Measurements from ENCODE around the gene ARL4C. TPM values are rescaled to one million over a fixed set of nuclear protein-coding genes. Genes with fewer than 3 reads are reported as not detected.
"Not testable (repeated sequence)": the region's sequence is repeated elsewhere in the genome, so short reads cannot be mapped to it uniquely, and the experiment has no call there.

Gene ARL4C
- total RNA-seq, 3 donors from 2014 or later: 10.4 to 24.2 (median 23.7) TPM

DNA sequence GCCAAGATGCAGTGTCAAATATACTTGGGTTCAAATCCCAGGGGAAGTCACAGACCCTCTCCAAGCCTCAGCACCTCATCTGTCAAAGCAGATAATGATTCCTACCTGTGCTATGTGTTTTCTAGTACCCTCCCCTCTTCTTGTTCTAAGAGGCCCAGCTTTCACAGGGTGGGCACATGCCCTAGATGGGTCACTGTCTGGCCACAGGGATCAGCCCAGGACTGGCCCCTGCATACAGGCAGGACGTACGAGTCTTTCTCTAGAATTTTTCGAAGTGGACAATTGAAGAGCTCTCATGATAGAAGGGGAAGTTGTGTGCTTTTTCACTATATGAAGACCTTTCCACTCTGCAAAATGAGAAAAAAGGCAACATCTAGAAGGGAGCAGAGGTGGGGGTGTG, 22.2 kb downstream of the ARL4C start:
- H3K27me3 Mint-ChIP-seq (ENCODE audit: low read depth): no peaks in the 10 kb centered on the region
- H3K9me3 Mint-ChIP-seq: no peaks in the 10 kb centered on the region
- DNase-seq (no peak), ATAC-seq (no peak)
- H3K4me1 Mint-ChIP-seq (ENCODE audit: low read depth): peaks cover 46% of the 10 kb centered on the region
- no peak overlapping the region for H3K4me3 Mint-ChIP-seq
- peaks cover 2% of the 10 kb centered on the region for H3K36me3 Mint-ChIP-seq (ENCODE audit: insufficient read depth)

DNA sequence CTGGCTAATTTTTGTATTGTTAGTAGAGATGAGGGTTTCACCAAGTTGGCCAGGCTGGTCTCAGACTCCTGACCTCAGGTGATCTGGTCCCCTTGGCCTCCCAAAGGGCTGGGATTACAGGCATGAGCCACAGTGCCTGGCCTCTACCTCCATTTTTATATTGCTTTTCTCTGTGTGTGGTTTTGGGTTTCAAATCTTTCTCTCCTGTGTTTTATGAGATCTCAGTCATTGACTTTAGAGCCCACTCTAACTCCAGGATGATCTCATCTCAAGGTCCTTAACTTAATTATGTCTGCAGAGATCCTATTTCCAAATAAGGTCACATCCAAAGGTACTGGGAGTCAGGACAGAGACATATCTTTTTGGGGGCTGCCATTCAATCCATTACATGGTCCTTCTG, 24.7 kb downstream of the ARL4C start:
- Mint-ChIP-seq H3K4me3 (no peak overlapping the region), H3K9me3 (no peaks in the 10 kb centered on the region), H3K4me1 (ENCODE audit: low read depth) (peaks cover 42% of the 10 kb centered on the region), H3K36me3 (ENCODE audit: insufficient read depth) (no peaks in the 10 kb centered on the region), H3K27me3 (ENCODE audit: low read depth) (no peaks in the 10 kb centered on the region)
- ATAC-seq (no peak), DNase-seq (no peak)

DNA sequence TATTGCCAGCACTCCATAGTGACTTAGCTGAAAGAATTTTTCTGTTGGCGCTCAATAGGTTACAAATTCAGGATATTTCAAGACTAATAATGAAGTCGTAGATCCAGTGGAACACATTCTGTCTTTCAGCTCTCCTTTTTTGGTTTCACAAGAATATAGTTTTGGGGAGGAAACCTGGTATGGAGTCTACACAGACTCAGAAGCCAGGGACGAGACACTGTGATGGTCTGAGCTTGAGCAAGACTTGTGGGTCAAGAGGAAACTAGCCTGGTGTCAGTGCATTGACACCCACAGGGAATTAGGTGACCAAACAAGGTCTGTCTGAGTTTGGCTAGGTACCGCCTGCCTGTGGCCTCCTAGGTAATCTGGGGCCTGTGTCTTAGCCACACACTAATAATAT, 26.9 kb downstream of the ARL4C start:
- no peak overlapping the region for H3K4me3 Mint-ChIP-seq
- no peaks in the 10 kb centered on the region for H3K36me3 Mint-ChIP-seq (ENCODE audit: insufficient read depth)
- DNase-seq (no peak), ATAC-seq (no peak)
- no peaks in the 10 kb centered on the region for H3K27me3 Mint-ChIP-seq (ENCODE audit: low read depth)
- peaks cover 46% of the 10 kb centered on the region for H3K4me1 Mint-ChIP-seq (ENCODE audit: low read depth)
- H3K9me3 Mint-ChIP-seq: no peaks in the 10 kb centered on the region

DNA sequence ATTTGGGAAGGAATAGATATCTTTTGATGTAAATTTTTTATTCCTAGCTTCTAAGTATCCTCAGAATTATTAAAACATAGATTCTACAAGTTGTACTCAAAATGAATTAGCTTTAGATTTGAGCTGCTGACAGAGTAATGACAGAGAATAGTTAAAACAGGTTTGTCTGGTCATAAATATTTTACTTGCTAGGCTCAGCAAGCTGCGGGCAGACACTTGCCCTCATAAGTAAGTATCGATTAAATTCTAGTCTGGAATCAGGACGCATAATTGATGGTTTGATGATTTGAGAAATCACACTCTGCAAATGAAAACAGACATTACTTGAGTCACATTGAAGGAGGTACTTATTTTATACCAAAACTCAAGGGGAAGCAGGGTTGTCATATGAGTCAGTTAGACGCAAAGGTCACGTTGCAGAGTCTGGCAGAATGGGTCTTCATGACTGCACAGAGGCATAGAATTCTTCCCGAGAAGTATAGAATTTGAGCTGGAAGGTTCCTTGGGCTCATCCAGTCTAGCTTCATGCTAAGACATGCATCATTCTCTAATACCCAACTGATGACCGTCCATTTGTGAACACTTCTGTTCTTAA, 27.5 kb downstream of the ARL4C start:
- H3K9me3 Mint-ChIP-seq: no peaks in the 10 kb centered on the region
- no peaks in the 10 kb centered on the region for H3K36me3 Mint-ChIP-seq (ENCODE audit: insufficient read depth)
- H3K4me1 Mint-ChIP-seq (ENCODE audit: low read depth): peaks cover 46% of the 10 kb centered on the region
- peak; percentile 89 to 93 for ATAC-seq
- H3K4me3 Mint-ChIP-seq: no peak overlapping the region
- no peaks in the 10 kb centered on the region for H3K27me3 Mint-ChIP-seq (ENCODE audit: low read depth)
- DNase-seq: no peak

DNA sequence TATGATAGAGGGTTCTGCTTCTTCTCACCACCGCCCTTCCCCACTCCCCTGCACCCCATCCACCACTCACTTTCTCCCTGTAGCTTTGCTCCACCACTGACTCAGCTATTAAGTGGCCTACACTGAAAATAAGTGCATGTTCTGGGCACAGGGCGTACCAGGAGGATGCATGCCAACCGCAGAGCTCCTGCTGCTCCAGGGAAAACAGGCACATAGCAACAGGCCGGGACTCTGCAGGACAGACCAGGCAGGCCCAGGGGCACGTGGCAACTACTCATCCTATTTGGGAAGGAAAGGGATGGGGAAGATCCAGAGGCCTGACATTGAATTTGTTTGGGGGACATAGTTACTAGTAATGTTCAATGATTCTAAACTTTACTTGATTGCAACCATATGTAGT, 28.4 kb downstream of the ARL4C start:
- H3K27me3 Mint-ChIP-seq (ENCODE audit: low read depth): no peaks in the 10 kb centered on the region
- no peak overlapping the region for H3K4me3 Mint-ChIP-seq
- H3K4me1 Mint-ChIP-seq (ENCODE audit: low read depth): peaks cover 49% of the 10 kb centered on the region
- no peak for DNase-seq
- no peaks in the 10 kb centered on the region for H3K9me3 Mint-ChIP-seq
- H3K36me3 Mint-ChIP-seq (ENCODE audit: insufficient read depth): no peaks in the 10 kb centered on the region
- ATAC-seq: no peak

DNA sequence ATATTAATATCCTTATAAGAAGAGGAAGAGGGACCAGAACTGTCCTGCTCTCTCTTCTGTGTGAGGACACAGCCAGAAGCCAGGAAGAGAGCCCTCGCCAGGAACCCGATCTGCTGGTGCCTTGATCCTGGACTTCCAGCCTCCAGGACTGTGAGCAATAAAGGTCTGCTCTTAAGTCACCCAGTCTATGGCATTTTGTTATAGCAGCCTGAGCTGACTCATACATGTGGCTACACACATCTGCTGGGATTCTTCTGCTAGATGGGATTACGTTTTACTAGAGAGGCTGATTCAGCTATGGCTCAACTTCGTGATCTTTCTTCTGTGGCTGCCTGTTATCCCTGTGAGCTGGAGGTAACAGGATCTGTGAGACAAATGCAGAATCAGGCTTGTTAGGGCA, 29.6 kb downstream of the ARL4C start:
- Mint-ChIP-seq H3K4me3 (no peak overlapping the region), H3K36me3 (ENCODE audit: insufficient read depth) (no peaks in the 10 kb centered on the region), H3K4me1 (ENCODE audit: low read depth) (peaks cover 60% of the 10 kb centered on the region), H3K27me3 (ENCODE audit: low read depth) (no peaks in the 10 kb centered on the region), H3K9me3 (no peaks in the 10 kb centered on the region)
- no peak for DNase-seq
- ATAC-seq: no peak

DNA sequence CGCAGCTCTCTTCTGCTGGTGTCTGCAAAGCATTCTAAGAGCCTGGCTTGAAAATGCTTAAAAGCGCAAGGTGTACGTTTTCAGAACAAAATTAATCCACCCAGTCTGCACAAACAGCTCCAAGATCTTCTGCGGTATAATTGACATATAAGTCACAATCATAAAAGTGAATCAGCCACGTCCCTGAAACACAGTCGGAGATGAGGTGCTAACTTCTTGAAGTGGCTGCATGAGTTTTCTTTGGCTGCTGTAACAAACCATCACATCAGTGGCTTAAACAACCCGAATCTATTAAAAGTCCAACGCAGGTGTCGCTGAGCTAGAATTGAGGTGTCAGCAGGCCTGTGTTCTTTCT, 32.6 kb downstream of the ARL4C start:
- Mint-ChIP-seq H3K4me3 (peak overlapping the region; percentile 51), H3K36me3 (ENCODE audit: insufficient read depth) (no peaks in the 10 kb centered on the region), H3K9me3 (no peaks in the 10 kb centered on the region), H3K4me1 (ENCODE audit: low read depth) (peaks cover 77% of the 10 kb centered on the region), H3K27me3 (ENCODE audit: low read depth) (no peaks in the 10 kb centered on the region)
- DNase-seq (no peak), ATAC-seq (peak; percentile 78 to 81)

DNA sequence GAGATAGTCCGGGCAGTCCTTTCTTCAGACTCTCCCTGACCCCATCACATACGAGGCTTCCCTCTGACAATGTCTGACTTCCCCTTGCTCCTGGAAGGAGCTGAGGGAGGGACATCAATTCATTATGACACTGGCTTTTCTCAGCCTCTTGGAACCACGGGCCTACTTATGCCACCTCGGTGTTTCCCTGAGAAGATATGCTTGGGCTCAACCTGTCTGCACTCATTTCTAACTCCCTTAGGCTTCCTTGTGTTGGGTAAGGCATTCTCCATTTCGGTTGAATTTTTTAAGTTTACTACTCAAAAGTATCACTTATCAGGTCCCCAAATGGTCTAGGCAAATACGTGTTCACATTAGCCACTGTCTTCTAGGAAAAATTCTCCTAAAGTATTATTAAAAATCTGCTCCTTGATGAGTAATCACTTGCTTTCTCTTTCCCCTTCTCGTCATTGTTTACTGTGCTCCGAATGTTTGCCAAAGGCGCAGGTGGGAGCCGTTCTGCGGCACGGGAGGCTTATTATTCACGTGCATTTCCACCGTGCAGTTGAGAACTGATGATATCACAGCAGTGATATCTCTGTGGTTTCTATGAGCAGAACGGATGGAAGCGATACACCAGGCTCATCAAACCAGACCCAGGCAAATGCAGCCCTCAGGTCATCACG, 33.1 kb downstream of the ARL4C start:
- Mint-ChIP-seq H3K4me1 (ENCODE audit: low read depth) (peaks cover 78% of the 10 kb centered on the region), H3K4me3 (peak overlapping the region; percentile 51), H3K9me3 (no peaks in the 10 kb centered on the region), H3K36me3 (ENCODE audit: insufficient read depth) (no peaks in the 10 kb centered on the region), H3K27me3 (ENCODE audit: low read depth) (no peaks in the 10 kb centered on the region)
- peak; percentile 69 for DNase-seq
- peak; percentile 87 for ATAC-seq

DNA sequence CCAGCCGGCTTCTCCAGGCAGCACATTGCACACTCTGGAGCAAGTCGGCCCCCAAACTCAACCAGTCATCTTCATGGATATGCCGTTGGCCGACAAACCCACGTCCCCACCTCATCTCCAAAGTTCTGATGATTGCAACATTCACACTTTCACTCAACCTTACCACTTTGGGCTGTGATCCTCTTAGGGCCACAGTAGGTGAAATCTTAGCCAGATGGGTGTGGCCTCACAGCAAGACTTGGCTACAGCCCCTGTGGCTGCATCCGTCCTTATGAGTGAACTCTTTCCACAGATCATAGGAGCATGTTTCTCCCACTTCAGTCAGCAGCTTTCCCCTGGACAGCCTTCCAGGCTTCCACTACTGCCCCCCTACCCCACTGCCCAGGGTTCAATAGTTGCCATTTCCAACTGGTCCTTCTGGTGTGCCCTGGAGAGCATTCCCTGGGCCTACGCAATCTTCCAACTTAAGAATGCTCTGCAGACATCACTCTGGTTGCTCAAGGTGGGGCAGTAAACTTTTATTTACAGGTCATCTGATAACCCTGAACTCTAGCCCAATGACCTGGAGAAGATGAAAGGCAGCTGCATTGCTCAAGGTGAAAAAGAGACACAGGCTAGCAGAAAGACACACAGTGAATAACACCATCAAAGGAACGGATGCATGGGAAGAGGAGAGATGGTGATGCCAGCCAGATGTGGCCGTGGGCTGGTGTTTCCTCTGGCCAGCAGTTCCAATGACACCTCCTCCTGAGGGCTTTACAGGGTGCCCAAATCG, 34.5 kb downstream of the ARL4C start:
- no peaks in the 10 kb centered on the region for H3K36me3 Mint-ChIP-seq (ENCODE audit: insufficient read depth)
- no peak for DNase-seq
- H3K4me3 Mint-ChIP-seq: peak overlapping the region; percentile 40
- H3K27me3 Mint-ChIP-seq (ENCODE audit: low read depth): no peaks in the 10 kb centered on the region
- peaks cover 77% of the 10 kb centered on the region for H3K4me1 Mint-ChIP-seq (ENCODE audit: low read depth)
- H3K9me3 Mint-ChIP-seq: peaks cover 9% of the 10 kb centered on the region
- no peak for ATAC-seq

DNA sequence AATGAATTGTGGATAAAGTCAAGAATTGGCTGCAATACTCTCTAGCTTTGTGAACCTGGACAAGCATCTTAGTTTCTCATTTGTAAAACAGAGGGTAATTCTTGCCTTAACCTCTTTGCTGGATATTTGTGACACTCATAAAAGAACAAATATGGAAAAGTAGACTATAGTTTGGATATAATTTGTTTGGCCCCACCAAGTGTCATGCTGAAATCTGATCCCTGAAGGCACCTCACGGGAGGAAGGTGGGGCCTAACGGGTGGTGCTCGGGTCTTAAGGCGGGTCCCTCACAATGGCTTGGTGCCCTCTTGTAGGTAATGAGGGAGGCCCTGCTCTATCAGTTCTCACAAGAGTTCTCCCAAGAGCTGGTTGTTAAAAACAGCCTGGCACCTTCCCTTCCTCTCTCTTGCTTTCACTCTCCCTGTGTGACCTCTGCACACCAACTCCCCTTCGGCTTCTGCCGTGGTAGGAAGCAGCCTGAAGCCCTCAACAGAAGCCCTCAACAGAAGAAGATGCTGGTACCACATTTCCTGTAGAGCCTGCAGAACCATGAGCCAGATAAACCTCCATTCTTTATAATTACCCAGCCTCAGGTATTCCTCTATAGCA, 37.4 kb downstream of the ARL4C start:
- no peak for DNase-seq
- Mint-ChIP-seq H3K4me1 (ENCODE audit: low read depth) (peaks cover 79% of the 10 kb centered on the region), H3K9me3 (peaks cover 9% of the 10 kb centered on the region), H3K4me3 (peak overlapping the region; percentile 11), H3K27me3 (ENCODE audit: low read depth) (no peaks in the 10 kb centered on the region), H3K36me3 (ENCODE audit: insufficient read depth) (no peaks in the 10 kb centered on the region)
- ATAC-seq: no peak

DNA sequence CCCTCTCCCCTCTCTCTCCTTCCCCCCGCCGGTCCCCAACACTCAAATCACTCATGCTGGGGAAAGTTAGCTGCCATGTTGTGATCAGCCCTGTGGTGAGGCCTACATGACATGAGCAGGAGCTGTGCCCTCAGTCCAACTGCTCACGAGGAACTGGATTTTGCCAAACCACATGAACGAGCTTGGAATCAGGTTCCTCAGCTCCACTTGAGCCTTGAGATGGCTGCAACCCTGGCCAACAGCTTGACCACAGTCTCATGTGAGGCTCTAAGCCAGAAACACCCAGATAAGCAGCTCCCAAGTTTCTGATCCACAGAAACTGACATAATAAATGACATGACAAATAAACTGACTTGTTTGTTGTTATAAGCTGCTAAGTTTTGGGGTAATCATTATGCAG, 38.4 kb downstream of the ARL4C start:
- DNase-seq (no peak), ATAC-seq (no peak)
- H3K9me3 Mint-ChIP-seq: peaks cover 9% of the 10 kb centered on the region
- no peaks in the 10 kb centered on the region for H3K36me3 Mint-ChIP-seq (ENCODE audit: insufficient read depth)
- H3K4me3 Mint-ChIP-seq: no peak overlapping the region
- H3K4me1 Mint-ChIP-seq (ENCODE audit: low read depth): peaks cover 78% of the 10 kb centered on the region
- H3K27me3 Mint-ChIP-seq (ENCODE audit: low read depth): no peaks in the 10 kb centered on the region

DNA sequence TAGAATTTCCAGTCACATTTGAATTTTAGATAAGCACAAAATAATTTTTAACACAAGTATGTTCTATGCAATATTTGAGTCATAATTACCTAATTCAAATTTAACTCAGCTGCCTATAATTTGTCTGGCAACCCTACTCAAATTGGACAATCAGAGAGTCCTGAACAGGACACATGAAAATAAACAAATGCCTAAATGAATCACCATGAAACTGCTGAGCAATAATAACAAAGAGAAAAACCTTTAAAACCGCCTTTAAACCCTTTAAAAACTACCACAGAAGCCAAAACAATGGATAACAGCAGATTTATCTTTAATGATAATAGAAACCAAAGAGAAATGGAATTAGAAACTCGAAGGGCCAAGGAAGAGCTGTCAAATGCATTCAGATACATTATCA, 39.5 kb downstream of the ARL4C start:
- Mint-ChIP-seq H3K4me3 (no peak overlapping the region), H3K27me3 (ENCODE audit: low read depth) (no peaks in the 10 kb centered on the region), H3K9me3 (peaks cover 9% of the 10 kb centered on the region), H3K36me3 (ENCODE audit: insufficient read depth) (no peaks in the 10 kb centered on the region), H3K4me1 (ENCODE audit: low read depth) (peaks cover 79% of the 10 kb centered on the region)
- ATAC-seq (no peak), DNase-seq (no peak)

DNA sequence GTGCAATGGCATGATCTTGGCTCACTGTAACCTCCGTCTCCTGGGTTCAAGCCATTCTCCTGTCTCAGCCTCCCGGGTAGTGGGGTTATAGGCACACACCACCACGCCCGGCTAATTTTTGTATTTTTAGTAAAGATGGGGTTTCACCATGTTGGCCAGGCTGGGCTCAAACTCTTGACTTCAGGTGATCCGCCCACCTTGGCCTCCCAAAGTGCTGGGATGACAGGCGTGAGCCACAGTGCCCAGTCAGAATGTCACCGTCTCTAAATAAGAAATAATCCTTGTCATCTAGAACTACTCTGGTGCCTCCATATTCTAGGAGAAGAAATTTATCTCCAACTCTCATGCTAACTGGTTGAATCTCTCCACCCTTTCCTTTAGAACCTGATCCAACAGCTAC, 41.6 kb downstream of the ARL4C start:
- Mint-ChIP-seq H3K4me3 (peak overlapping the region; percentile 76), H3K4me1 (ENCODE audit: low read depth) (peaks cover 84% of the 10 kb centered on the region)
- H3K9me3 Mint-ChIP-seq; H3K27me3 Mint-ChIP-seq (ENCODE audit: low read depth); ATAC-seq; DNase-seq; H3K36me3 Mint-ChIP-seq (ENCODE audit: insufficient read depth): not testable (repeated sequence)

DNA sequence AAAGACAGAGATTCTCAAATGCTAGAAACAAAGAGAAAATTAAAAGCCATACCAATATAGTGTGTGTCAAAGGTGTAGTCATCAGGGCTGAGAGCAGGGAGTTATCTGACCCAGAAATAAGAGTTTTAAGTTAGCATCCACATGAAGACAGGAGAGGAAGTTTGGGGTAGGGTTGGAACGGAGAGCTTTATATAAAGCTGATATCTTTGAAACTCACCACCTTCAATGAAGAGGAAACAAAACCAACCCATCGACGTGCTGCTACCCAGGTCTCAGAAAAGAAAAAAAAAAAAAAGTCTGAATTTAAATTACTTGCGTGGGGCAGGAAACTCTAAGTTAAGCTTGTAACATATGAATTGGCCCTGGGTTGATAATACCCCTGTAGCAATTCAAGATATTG, 42.4 kb downstream of the ARL4C start:
- no peaks in the 10 kb centered on the region for H3K27me3 Mint-ChIP-seq (ENCODE audit: low read depth)
- H3K4me3 Mint-ChIP-seq: peak overlapping the region; percentile 76
- peaks cover 1% of the 10 kb centered on the region for H3K36me3 Mint-ChIP-seq (ENCODE audit: insufficient read depth)
- H3K4me1 Mint-ChIP-seq (ENCODE audit: low read depth): peaks cover 84% of the 10 kb centered on the region
- ATAC-seq (peak; percentile 39 to 45), DNase-seq (no peak)
- H3K9me3 Mint-ChIP-seq: peaks cover 9% of the 10 kb centered on the region

Data from activated T-cell treated with anti-CD3 and anti-CD28 coated beads, Interleukin-2, amount 50 U/mL, for 4 hours (primary cell).